Thyroid gland (tissue), 4 donors: ENCODE results near the gene KCTD5. TPM values are rescaled to one million over a fixed set of nuclear protein-coding genes. Genes with fewer than 3 reads are reported as not detected.

ENCODE experiments used
- DNase-seq, 2 donors: peaks; one replicate each; pipeline ENCODE4 v3.0.0-alpha.2; 2019
- H3K27ac ChIP-seq, 3 donors: fragments of 200-600 bp; sonication (generic); 1 replicate in 2 of 3; 2 replicates in 1 of 3; pipeline ENCODE4 v1.5.1; 2016 to 2019; ENCODE audit warnings: mild to moderate bottlenecking in 1 of 3, moderate library complexity in 1 of 3
- H3K27me3 ChIP-seq: fragments of 200-600 bp; sonication (generic); one replicate; pipeline ENCODE4 v1.5.1; 2019
- H3K36me3 ChIP-seq, 2 donors: fragments of 200-600 bp; sonication (generic); one replicate each; pipeline ENCODE4 v1.5.1; 2016 to 2019
- H3K4me1 ChIP-seq, 2 donors: fragments of 200-600 bp; sonication (generic); one replicate each; pipeline ENCODE4 v1.5.1; 2017 to 2019
- H3K4me3 ChIP-seq, 3 donors: fragments of 200-600 bp; sonication (generic); replicated peaks in 1 of 3; 1 replicate in 2 of 3; 2 replicates in 1 of 3; pipeline ENCODE4 v1.5.1; 2016; ENCODE audit warnings: mild to moderate bottlenecking in 1 of 3
- H3K9me3 ChIP-seq: fragments of 200-600 bp; sonication (generic); one replicate; pipeline ENCODE4 v1.5.1; 2017
- CTCF ChIP-seq, 6 experiments: fragments of 200-600 bp in 3 of 6; fragments of 450-650 bp in 3 of 6; sonication (generic) in 3 of 6; IDR thresholded peaks; one replicate each; pipeline ENCODE4 v1.5.1; 2016 to 2019; ENCODE audit warnings: antibody characterized with exemption in 6 of 6, mild to moderate bottlenecking in 2 of 6, inconsistent platforms in 1 of 6, moderate library complexity in 1 of 6
- POLR2A ChIP-seq, 2 donors: fragments of 450-650 bp; IDR thresholded peaks; one replicate each; pipeline ENCODE4 v1.6.1; 2017; ENCODE audit warnings: antibody characterized with exemption in 2 of 2, mild to moderate bottlenecking in 2 of 2, moderate library complexity in 1 of 2
- WGBS, 2 donors: methylation state at CpG; one replicate each; pipeline ENCODE4 v1.1.5; 2017; 5-methylcytosine and 5-hydroxymethylcytosine counted together
- intact Hi-C: fragments of 100-400 bp; cut with DNase I; formaldehyde crosslinking; loops from one replicate; pipeline ENCODE4 v1.15.1; 2023
- total RNA-seq, 4 donors: library from RNA; depleted of rRNA; stranded (reverse); fragments of >200 nt; gene quantifications; one replicate each; pipeline ENCODE4 v1.2.3, GENCODE V29; 2016

Gene KCTD5
- total RNA-seq, 4 donors from 2014 or later: 8.6 to 23.3 (median 15.1) TPM

GRCh38 chr16:2704166-2704982, 22.1 kb downstream of the KCTD5 start:
- 86 to 95% methylated on average over 13 to 22 of the region's 33 CpGs for WGBS, 2 donors
- Histone ChIP-seq H3K36me3 (peaks cover 45 to 50% of the 10 kb centered on the region in 2 donors), H3K9me3 (no peaks in the 10 kb centered on the region), H3K27ac (peak overlapping the region in 2 of 3 donors; percentile 47 to 56), H3K27me3 (no peaks in the 10 kb centered on the region), H3K4me3 (no peak overlapping the region), H3K4me1 (peaks cover 9 to 22% of the 10 kb centered on the region in 2 donors)
- DNase-seq: no peak
- intact Hi-C loops: no loop called here
- TF ChIP-seq CTCF (IDR thresholded peaks at IDR 0.05) (no peak), POLR2A (IDR thresholded peaks at IDR 0.05) (no peak)

- no peak for DNase-seq
- peaks cover 40 to 46% of the 10 kb centered on the region in 2 donors for H3K36me3 ChIP-seq
- peaks cover 9 to 22% of the 10 kb centered on the region in 2 donors for H3K4me1 ChIP-seq
- H3K27me3 ChIP-seq: no peaks in the 10 kb centered on the region
- 94% methylated on average over 9 to 14 of the region's 14 CpGs for WGBS, 2 donors
- H3K9me3 ChIP-seq: no peaks in the 10 kb centered on the region
- H3K27ac ChIP-seq: peak overlapping the region in 1 of 3 donors; percentile 47
- TF ChIP-seq CTCF (IDR thresholded peaks at IDR 0.05) (no peak), POLR2A (IDR thresholded peaks at IDR 0.05) (no peak)
- intact Hi-C loops: no loop called here
- H3K4me3 ChIP-seq: no peak overlapping the region
These were observed 22.6 kb downstream of the KCTD5 start for GRCh38 chr16:2704983-2705275.

DNA sequence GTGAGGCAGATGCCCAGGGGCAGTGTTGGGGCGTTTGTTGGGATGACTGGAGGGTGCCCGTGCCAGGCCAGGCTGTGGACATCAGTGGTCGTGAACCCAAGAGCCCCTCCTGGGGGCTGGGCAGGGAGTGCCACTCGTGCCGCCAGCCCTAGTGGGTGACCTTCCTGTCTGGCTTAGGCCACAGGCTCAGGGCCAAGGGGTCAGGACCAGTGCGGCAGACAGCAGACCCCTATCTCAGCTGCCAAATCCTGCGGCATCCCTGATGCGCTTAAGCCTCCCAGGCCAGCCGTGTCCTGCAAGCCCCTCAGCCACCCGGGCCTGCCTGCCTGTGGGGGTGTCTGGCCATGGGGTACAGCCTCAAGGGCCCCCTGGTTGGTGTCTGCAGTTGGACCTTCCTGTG, 23.0 kb downstream of the KCTD5 start:
- Histone ChIP-seq H3K27me3 (no peaks in the 10 kb centered on the region), H3K4me1 (peaks cover 9 to 22% of the 10 kb centered on the region in 2 donors), H3K9me3 (no peaks in the 10 kb centered on the region), H3K27ac (peak overlapping the region in 1 of 3 donors; percentile 47), H3K36me3 (peaks cover 36 to 41% of the 10 kb centered on the region in 2 donors), H3K4me3 (no peak overlapping the region)
- no peak for DNase-seq
- 82 to 87% methylated on average over 4 to 7 of the region's 10 CpGs for WGBS, 2 donors
- TF ChIP-seq POLR2A (IDR thresholded peaks at IDR 0.05) (no peak), CTCF (IDR thresholded peaks at IDR 0.05) (no peak)
- intact Hi-C loops: no loop called here

DNA sequence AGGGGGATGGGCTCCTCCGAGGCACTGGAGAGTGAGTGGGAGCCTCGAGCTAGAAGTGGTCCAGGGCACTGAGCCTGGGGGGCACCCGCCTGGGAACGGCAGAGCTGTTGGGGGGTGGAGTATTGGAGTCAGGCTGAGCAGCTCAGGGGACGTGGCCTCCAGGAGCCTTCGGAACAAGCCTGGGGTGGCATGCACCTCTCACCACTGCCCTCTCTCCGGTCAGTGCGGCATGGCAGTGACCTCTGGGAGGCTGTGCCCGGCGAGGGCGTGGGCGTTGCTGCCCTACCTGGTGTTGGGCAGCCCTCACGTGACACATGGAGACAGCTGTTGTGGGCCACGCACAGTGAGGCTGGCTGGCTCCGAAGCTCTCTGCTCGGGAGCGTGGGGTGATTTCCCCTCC, 23.8 kb downstream of the KCTD5 start:
- WGBS, 2 donors: 93 to 98% methylated on average over 12 to 15 of the region's 17 CpGs

More for the DNA sequence above, 23.8 kb downstream of the KCTD5 start:
- no peak overlapping the region for H3K27ac ChIP-seq
- peaks cover 28 to 34% of the 10 kb centered on the region in 2 donors for H3K36me3 ChIP-seq
- H3K4me3 ChIP-seq: no peak overlapping the region
- TF ChIP-seq POLR2A (IDR thresholded peaks at IDR 0.05) (no peak), CTCF (IDR thresholded peaks at IDR 0.05) (no peak)
- peaks cover 9 to 22% of the 10 kb centered on the region in 2 donors for H3K4me1 ChIP-seq
- no peaks in the 10 kb centered on the region for H3K27me3 ChIP-seq
- intact Hi-C loops: no loop called here
- H3K9me3 ChIP-seq: no peaks in the 10 kb centered on the region
- DNase-seq: no peak
